GM06990 (cell line): ENCODE data around the gene DSCAM.

Experiments used
- DNase-seq: peaks from one replicate; pipeline ENCODE4 v3.0.0-alpha.2; 2011; ENCODE audit not compliant: insufficient read length; ENCODE audit errors: extremely low read depth
- H3K27me3 ChIP-seq: replicated peaks from 2 replicates; pipeline ENCODE4 v1.6.0; 2011; ENCODE audit warnings: low read length; ENCODE audit not compliant: control insufficient read depth, insufficient read depth
- H3K36me3 ChIP-seq: 2 replicates; pipeline ENCODE4 v1.5.1; 2011; ENCODE audit warnings: low read length; ENCODE audit not compliant: control insufficient read depth, insufficient read depth
- H3K4me3 ChIP-seq: replicated peaks from 2 replicates; pipeline ENCODE4 v1.5.1; 2011; ENCODE audit warnings: low read depth, mild to moderate bottlenecking, control low read depth, low read length
- TF ChIP-seq, protein P1 (sequence below): IDR thresholded peaks from 2 replicates; pipeline ENCODE4 v1.5.1; 2011; ENCODE audit warnings: low read length, control low read depth, mild to moderate bottlenecking, inconsistent platforms; ENCODE audit not compliant: insufficient read depth, poor library complexity, severe bottlenecking

Gene DSCAM

DNA sequence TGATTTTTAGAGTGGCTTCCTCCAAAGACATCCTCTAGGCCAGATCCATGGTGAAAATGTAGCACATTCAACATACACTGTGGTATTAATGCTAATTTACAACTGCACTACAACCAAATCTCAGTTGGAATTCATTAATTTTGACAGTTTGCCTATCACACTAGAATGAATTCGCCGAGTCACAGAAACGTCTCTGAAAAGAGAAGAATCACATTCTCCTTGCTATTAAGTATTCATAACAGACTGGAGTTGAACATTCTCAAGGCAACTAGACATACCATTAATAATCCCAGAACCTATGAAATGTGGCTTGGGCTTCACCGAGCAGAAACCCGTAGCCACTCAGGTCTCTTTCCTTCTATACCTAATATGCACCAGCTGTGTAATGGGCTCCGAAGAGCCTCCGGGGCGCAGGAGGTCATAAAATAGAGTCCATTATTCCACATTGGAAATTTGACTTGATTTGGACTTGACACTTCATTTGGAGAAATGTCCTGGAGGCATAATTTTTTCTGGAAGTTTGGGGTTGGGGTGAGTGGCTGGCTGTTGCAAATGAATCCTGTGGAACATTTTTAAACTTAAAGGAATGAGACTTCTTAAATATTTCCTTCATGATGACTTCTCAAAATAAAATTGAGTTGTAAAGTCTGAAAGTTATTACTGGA is 117.1 kb downstream of the DSCAM start:
- H3K36me3 ChIP-seq: no peaks in the 10 kb centered on the region
- no peak overlapping the region for H3K4me3 ChIP-seq
- no peaks in the 10 kb centered on the region for H3K27me3 ChIP-seq
- no peak for DNase-seq
- TF ChIP-seq, protein P1, sequence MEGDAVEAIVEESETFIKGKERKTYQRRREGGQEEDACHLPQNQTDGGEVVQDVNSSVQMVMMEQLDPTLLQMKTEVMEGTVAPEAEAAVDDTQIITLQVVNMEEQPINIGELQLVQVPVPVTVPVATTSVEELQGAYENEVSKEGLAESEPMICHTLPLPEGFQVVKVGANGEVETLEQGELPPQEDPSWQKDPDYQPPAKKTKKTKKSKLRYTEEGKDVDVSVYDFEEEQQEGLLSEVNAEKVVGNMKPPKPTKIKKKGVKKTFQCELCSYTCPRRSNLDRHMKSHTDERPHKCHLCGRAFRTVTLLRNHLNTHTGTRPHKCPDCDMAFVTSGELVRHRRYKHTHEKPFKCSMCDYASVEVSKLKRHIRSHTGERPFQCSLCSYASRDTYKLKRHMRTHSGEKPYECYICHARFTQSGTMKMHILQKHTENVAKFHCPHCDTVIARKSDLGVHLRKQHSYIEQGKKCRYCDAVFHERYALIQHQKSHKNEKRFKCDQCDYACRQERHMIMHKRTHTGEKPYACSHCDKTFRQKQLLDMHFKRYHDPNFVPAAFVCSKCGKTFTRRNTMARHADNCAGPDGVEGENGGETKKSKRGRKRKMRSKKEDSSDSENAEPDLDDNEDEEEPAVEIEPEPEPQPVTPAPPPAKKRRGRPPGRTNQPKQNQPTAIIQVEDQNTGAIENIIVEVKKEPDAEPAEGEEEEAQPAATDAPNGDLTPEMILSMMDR: no peak

DNA sequence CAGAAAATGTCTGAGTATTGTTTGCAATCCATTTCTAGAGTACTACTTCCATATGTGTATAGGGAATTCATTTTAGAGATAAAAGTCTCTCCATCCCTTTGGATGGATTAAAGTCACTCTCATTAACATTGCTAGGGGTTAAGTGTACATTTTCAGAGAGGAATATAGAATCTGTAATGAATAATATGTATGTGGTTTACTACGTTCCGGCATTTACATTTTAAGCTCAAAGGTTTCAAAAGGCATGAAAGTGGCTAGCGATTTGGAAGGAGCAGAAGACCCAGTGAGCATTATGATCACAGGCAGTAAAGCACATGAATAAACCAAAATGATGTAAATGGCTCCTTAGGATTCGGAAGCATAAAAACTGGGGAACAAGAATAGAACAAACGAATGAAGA is 123.0 kb downstream of the DSCAM start:
- H3K36me3 ChIP-seq: no peaks in the 10 kb centered on the region
- H3K27me3 ChIP-seq: no peaks in the 10 kb centered on the region
- no peak overlapping the region for H3K4me3 ChIP-seq
- DNase-seq: no peak
- TF ChIP-seq, protein P1: no peak

DNA sequence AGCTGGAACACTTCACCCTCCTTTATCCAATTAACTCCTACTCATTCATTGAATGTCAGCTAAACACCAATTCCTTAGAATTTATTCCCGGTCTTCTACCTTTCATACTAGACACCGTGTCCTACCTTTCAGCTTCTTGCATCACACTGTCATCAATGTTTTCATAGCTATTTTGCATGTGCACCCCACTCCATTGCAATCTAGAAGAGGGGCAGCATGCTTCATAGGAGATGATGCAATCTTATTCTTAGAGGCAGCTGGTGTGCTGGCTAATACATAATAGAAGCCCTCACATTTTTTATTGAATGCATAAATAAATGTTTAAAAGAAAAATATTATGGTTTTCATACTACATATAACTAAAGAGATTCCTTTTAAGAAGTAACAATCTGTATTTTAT is 123.6 kb downstream of the DSCAM start:
- H3K27me3 ChIP-seq: no peaks in the 10 kb centered on the region
- H3K36me3 ChIP-seq: no peaks in the 10 kb centered on the region
- no peak overlapping the region for H3K4me3 ChIP-seq
- TF ChIP-seq, protein P1: no peak
- DNase-seq: no peak

DNA sequence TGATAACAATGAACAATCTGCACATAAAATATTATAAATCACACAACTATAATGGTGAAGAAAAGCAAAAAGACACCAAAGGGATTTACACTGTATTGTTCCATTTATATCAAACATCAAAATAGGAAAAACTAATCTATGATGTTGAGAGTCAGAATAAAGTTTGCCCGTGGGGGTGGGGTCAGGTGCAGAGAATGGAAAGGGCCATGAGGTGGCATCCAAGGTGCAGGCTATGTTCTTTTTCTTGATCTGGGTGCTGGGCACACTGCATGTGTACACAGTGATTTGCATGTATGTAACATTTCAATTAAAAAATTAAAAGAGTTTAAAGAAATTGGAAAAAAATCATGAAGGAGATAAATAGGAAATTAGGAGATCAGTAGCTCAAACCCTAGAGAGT is 127.3 kb downstream of the DSCAM start:
- Histone ChIP-seq H3K27me3 (no peaks in the 10 kb centered on the region), H3K36me3 (no peaks in the 10 kb centered on the region), H3K4me3 (no peak overlapping the region)
- DNase-seq: no peak
- TF ChIP-seq, protein P1: no peak

DNA sequence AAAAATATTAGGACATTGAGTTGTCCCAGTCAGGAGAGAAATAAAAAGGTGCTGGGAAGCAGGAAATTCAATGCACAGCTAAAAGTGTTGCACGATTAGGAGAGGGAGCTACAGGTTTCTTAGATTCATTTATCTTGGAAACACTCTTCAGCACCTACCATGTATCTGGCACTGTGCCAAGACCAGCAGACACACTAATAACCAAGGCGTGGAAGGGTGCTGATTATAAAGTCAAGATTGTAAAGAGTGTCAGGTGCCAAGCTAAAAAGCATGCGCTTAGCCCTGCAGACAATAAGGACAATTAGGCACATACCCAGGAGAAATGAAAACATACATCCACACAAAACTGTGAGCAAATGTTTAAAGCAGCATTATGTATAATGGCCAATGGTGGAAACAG is 129.9 kb downstream of the DSCAM start:
- Histone ChIP-seq H3K27me3 (no peaks in the 10 kb centered on the region), H3K4me3 (no peak overlapping the region), H3K36me3 (no peaks in the 10 kb centered on the region)
- TF ChIP-seq, protein P1: no peak
- DNase-seq: no peak

DNA sequence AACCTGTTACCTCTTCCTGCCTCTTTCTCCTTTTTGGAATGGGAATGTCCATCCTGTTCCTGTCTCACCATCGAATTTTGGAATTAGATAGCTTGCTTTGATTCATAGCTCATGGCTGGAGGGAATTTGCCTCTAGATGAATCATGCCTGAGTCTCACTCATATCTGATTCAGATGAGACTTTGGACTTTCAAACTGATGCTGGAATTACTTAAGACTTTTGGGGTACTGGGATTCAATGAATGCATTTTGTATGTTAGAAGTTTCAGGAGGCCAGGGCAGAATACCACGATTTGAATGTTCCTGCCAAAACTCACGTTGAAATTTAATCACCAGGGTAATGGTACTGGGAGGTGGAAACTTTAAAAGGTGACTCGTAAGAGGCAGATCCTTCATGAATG is 132.4 kb downstream of the DSCAM start:
- Histone ChIP-seq H3K36me3 (no peaks in the 10 kb centered on the region), H3K27me3 (no peaks in the 10 kb centered on the region), H3K4me3 (no peak overlapping the region)
- DNase-seq: no peak
- TF ChIP-seq, protein P1: no peak
